Breast epithelium (tissue), 4 donors: ENCODE results near the gene COL15A1. TPM values are rescaled to one million over a fixed set of nuclear protein-coding genes. Genes with fewer than 3 reads are reported as not detected.
A peak's percentile ranks its signal among the peaks of the same experiment; 100 is the strongest.

Source experiments
- DNase-seq, 2 donors: peaks; one replicate each; pipeline ENCODE4 v3.0.0-alpha.2; 2019; ENCODE audit warnings: low spot score in 2 of 2
- H3K27ac ChIP-seq, 2 donors: fragments of 200-600 bp; sonication (generic) in 1 of 2; one replicate each; pipeline ENCODE4 v1.5.1; 2016 to 2019; ENCODE audit warnings: mild to moderate bottlenecking in 1 of 2
- H3K27me3 ChIP-seq, 2 donors: fragments of 200-600 bp; sonication (generic) in 1 of 2; one replicate each; pipeline versions ENCODE4 v1.5.1 to v1.6.0; 2017 to 2019; ENCODE audit warnings: control low read depth in 1 of 2, mild to moderate bottlenecking in 1 of 2
- H3K36me3 ChIP-seq: fragments of 200-600 bp; one replicate; pipeline ENCODE4 v1.5.1; 2019
- H3K4me1 ChIP-seq, 2 donors: fragments of 200-600 bp; sonication (generic); one replicate each; pipeline ENCODE4 v1.5.1; 2016 to 2019; ENCODE audit warnings: control low read depth in 1 of 2
- H3K4me3 ChIP-seq, 3 donors: fragments of 200-600 bp; sonication (generic); 1 replicate in 2 of 3; 2 replicates in 1 of 3; pipeline ENCODE4 v1.5.1; 2016 to 2019; ENCODE audit warnings: mild to moderate bottlenecking in 3 of 3, moderate library complexity in 2 of 3
- H3K9me3 ChIP-seq, 2 donors: fragments of 200-600 bp; sonication (generic) in 1 of 2; one replicate each; pipeline ENCODE4 v1.5.1; 2016 to 2019; ENCODE audit warnings: control low read depth in 1 of 2
- POLR2A ChIP-seq: fragments of 450-650 bp; IDR thresholded peaks from one replicate; pipeline ENCODE4 v1.6.1; 2016; ENCODE audit warnings: antibody characterized with exemption, mild to moderate bottlenecking, moderate library complexity
- POLR2AphosphoS5 ChIP-seq, 3 donors: sonication (generic); formaldehyde crosslinking; IDR thresholded peaks; one replicate each; pipeline ENCODE4 v1.6.1; 2017; ENCODE audit warnings: antibody characterized with exemption in 3 of 3
- intact Hi-C: fragments of 100-400 bp; cut with DNase I; formaldehyde crosslinking; loops from one replicate; pipeline ENCODE4 v1.15.1; 2023; ENCODE audit warnings: low total_unique reads
- total RNA-seq, 3 donors: library from RNA; depleted of rRNA; stranded (reverse); fragments of >200 nt; gene quantifications; one replicate each; pipeline ENCODE4 v1.1.0, GENCODE V29; 2016
- TF ChIP-seq, protein P1 (sequence below), 3 donors: fragments of 450-650 bp; IDR thresholded peaks; one replicate each; pipeline ENCODE4 v1.5.1; 2016 to 2017; ENCODE audit warnings: antibody characterized with exemption in 3 of 3, mild to moderate bottlenecking in 3 of 3, moderate library complexity in 3 of 3

The COL15A1 gene
- total RNA-seq, 3 donors from 2014 or later = 13.9 to 47.8 (median 32.4) TPM

DNA sequence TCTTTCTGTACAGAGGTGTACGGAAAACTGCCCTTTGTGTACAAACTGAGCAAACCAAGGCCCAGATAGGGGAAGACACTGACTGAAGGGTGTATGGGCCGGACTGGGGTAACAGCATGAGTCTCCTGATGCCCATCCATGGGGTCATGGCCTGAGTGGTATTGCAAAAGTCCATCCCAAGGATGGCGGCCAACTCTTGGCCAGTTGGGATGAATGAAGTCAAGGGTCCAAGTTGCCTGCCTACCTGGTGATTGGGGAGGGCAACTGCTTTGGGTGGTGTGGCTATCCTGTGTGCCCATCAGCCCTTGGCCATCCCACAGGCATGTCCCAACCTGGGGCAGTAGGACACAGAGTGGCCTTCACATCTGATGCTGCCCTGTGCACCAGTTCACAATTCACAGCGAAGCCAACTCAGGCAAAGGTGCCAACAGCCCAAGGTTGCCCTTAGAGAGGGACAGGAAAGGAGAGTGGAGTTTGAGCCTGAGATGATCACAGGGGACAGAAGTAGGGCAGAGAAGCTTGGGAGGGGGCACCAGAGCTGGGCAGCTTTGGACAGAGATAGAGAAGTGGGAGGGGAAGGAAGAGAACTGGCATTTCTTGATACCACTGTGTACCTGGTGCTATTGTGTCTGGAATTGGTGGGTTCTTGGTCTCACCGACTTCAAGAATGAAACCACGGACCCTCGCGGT is 46.6 kb downstream of the COL15A1 start:
- Histone ChIP-seq H3K36me3 (no peaks in the 10 kb centered on the region), H3K4me1 (no peaks in the 10 kb centered on the region), H3K27me3 (no peaks in the 10 kb centered on the region), H3K27ac (peak overlapping the region in 1 of 2 donors; percentile 70), H3K4me3 (no peak overlapping the region), H3K9me3 (no peaks in the 10 kb centered on the region)
- TF ChIP-seq, protein P1, sequence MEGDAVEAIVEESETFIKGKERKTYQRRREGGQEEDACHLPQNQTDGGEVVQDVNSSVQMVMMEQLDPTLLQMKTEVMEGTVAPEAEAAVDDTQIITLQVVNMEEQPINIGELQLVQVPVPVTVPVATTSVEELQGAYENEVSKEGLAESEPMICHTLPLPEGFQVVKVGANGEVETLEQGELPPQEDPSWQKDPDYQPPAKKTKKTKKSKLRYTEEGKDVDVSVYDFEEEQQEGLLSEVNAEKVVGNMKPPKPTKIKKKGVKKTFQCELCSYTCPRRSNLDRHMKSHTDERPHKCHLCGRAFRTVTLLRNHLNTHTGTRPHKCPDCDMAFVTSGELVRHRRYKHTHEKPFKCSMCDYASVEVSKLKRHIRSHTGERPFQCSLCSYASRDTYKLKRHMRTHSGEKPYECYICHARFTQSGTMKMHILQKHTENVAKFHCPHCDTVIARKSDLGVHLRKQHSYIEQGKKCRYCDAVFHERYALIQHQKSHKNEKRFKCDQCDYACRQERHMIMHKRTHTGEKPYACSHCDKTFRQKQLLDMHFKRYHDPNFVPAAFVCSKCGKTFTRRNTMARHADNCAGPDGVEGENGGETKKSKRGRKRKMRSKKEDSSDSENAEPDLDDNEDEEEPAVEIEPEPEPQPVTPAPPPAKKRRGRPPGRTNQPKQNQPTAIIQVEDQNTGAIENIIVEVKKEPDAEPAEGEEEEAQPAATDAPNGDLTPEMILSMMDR (IDR thresholded peaks at IDR 0.05) = no peak
- TF ChIP-seq POLR2AphosphoS5 (IDR thresholded peaks at IDR 0.05) (no peak), POLR2A (no peak)
- DNase-seq = no peak
- intact Hi-C loops = no loop called here

DNA sequence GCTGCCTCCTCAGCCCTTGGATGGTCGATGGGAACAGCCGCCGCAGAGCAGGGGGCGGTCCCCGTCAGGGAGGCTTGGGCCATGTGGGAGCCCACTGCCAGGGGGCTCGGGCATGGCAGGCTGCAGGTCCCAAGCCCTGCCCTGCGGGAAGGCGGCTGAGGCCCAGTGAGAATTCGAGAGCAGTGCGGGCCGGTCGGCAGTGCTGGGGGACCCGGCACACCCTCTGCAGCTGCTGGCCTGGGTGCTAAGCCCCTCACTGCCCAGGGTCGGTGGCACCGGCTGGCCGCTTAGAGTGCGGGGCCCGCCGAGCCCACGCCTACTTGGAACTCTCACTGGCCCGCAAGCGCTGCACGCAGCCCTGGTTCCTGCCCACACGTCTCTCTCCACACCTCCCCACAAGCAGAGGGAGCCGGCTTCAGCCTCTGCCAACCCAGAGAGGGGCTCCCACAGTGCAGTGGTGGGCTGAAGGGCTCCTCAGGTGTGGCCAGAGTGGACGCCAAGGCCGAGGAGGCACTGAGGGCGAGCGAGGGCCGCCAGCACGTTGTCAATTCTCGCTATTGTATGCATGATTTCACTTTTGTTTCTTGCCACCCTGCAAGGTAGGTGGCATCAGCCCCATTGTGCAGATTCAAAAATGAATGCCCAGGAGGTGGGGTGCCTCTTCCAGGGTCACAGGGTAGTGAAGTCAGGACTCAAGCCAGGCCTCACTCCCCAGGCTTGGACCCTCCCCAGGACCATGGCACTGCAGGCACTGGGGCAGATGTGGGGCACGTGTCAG is 48.6 kb downstream of the COL15A1 start:
- Histone ChIP-seq H3K4me3 (no peak overlapping the region), H3K9me3 (no peaks in the 10 kb centered on the region), H3K27ac (no peak overlapping the region), H3K27me3 (no peaks in the 10 kb centered on the region), H3K4me1 (no peaks in the 10 kb centered on the region), H3K36me3 (no peaks in the 10 kb centered on the region)
- DNase-seq = no peak
- TF ChIP-seq POLR2A (no peak), POLR2AphosphoS5 (IDR thresholded peaks at IDR 0.05) (no peak)
- TF ChIP-seq, protein P1 (IDR thresholded peaks at IDR 0.05) = no peak
- intact Hi-C loops = no loop called here

DNA sequence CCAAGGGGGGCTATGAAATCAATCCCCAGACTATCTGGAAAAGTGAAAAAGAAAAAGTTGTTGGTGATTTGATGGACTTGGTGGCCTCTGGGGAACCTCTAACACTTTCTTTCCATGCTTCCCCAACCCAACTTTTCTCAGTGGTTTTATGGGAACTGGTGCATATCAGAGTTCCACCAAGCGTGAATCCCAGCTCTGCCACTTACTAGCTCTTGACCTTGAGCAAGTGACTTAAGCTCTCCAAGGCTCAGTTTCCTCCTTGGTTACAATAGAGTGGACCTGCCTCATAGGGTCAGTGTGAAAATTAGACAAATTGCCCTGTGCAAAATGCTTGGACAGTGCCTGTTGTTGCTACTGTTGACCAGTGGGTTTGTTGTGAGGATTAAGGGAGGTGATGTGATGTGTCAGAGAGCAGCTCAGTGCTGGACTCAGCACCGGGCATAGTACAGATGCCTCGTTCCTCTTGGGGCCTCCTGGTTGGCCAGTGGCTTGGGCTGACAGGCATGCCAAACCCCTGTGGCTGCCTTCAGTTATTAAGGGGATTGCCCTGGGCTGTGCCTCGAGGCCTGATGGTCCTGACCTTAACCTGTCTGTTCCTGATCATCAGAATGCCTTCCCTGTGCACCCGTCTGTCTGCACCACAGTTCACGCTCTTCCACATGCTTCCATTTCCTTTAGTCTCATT is 49.3 kb downstream of the COL15A1 start:
- no peaks in the 10 kb centered on the region for H3K36me3 ChIP-seq
- TF ChIP-seq, protein P1 (IDR thresholded peaks at IDR 0.05) = no peak
- no peak for TF ChIP-seq POLR2AphosphoS5 (IDR thresholded peaks at IDR 0.05)
- TF ChIP-seq POLR2A = no peak
- intact Hi-C loops = no loop called here
- H3K4me1 ChIP-seq = no peaks in the 10 kb centered on the region
- no peaks in the 10 kb centered on the region for H3K27me3 ChIP-seq
- H3K9me3 ChIP-seq = no peaks in the 10 kb centered on the region
- no peak overlapping the region for H3K4me3 ChIP-seq
- H3K27ac ChIP-seq = peak overlapping the region in 1 of 2 donors; percentile 22
- no peak for DNase-seq

DNA sequence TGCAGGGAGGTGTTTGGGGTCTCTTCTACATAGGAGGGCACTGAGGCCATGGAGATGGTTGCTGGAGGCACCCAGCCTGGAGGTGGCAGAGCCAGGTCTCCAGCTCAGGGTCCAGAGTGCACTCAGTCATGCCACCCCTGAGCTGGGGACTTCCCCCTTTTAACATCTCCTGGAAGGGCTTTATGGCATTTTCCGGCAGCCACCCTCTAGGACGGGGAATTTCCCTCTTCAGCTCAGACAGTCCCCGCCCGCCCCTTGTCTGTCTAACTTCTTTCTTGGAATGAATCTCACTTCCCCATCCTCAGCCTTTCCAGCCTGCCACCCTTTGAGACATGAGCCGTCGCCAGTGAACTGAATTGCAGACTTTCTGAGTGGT is 49.9 kb downstream of the COL15A1 start:
- TF ChIP-seq, protein P1 (IDR thresholded peaks at IDR 0.05) = no peak
- TF ChIP-seq POLR2A = no peak
- TF ChIP-seq POLR2AphosphoS5 (IDR thresholded peaks at IDR 0.05) = no peak
- H3K4me3 ChIP-seq = no peak overlapping the region
- no peaks in the 10 kb centered on the region for H3K27me3 ChIP-seq
- H3K27ac ChIP-seq = peak overlapping the region in 1 of 2 donors; percentile 22
- no peak for DNase-seq
- intact Hi-C loops = no loop called here
- H3K4me1 ChIP-seq = no peaks in the 10 kb centered on the region
- no peaks in the 10 kb centered on the region for H3K9me3 ChIP-seq
- no peaks in the 10 kb centered on the region for H3K36me3 ChIP-seq
